ENCODE results near the gene TIAM2.
"Not testable (repeated sequence)": the region's sequence is repeated elsewhere in the genome, so short reads cannot be mapped to it uniquely, and the experiment has no call there.

TIAM2 gene

DNA sequence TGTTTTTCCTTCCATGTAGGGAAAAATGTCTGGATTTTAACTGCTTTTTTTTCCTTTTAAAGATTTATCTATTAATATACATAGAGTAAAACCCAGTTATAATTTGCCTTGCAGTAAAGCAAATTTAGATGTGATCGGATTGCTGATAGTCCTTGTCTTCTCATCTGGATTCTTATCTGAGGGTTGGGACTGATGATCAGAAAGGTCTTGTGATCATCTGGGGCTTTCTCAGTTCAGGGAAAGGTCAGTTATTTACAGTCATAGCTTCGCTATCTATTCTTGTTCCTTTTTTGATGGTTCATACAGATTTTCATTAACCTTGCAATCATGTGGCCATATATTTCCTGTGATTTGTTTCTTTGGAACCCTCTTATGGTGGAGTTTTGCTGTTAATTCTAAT, 204.9 kb downstream of the TIAM2 start:
- no peak for DNase-seq (ENCODE audit: low spot score)

DNA sequence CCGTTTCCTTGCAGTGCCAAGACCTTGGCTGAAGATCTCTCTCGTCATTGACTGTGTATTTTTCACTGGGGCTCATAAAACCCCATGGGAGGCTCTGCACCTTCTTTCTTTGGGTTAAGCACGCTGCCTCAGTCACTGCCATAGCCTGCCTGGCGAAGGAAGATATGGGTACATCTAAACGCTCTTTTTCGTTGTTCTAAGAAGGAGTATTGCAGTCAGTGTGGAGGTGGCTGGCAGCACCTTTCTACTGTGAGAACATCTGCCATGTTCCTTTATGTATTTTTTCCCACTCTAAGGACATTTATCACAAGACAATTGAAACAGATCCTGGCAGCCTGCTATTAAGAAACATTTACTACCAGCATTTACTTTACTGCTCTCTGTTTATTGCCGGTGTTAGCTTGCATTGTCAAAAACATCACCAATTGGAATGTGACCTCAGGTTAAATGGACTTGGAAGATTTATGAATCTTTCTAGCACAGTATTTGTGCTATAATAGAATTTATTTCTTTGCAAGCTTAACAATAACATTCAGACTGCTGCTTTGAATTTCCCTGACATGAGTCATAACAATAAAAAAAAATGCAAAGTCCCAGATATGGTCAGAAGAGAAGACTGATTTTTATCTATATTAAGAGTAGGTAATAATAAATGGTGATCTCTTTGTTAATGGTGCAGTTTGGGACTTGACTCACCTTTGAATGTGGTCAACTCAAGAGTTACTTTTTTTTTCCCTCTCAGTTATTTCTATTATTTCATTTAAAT, 206.5 kb downstream of the TIAM2 start:
- no peak for DNase-seq (ENCODE audit: low spot score)

DNA sequence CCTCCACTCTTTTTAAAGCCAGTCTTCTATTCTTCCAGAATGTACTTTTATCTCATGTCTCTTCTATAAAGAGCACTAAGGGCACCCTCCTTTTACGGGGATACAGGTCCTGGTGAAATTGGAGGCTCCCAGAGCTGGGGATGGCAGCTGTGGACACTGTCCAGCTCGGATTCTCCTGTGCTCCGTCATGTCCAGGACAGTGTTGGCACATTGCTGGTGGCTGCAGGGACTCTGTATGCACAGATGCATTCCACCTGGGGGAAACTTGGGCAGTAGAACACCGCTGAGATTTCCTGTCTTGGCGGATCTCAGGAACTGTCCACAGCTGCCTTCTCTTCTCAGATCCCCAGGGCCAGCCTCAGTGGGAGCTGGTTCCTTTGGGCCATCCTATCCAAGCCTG, 212.1 kb downstream of the TIAM2 start:
- DNase-seq (ENCODE audit: low spot score): no peak

DNA sequence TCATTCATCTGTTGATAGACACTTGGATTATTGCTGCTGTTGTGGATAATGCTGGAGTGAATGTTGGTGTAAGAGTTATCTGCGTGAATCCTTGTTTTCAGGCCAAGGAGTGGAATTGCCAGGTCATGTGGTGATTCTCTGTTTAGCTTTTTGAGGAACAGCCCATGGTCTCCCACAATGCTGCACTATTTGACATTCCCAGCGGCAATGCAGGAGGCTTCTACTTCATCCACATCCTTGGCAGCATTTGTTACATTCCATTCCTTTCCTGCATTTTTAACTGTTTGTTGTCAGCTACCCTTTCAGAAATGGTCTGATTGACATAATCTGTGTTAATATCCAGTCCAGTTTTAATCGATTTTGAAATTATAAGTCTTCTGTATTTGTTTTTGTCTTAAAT, 217.0 kb downstream of the TIAM2 start:
- no peak for DNase-seq (ENCODE audit: low spot score)

DNA sequence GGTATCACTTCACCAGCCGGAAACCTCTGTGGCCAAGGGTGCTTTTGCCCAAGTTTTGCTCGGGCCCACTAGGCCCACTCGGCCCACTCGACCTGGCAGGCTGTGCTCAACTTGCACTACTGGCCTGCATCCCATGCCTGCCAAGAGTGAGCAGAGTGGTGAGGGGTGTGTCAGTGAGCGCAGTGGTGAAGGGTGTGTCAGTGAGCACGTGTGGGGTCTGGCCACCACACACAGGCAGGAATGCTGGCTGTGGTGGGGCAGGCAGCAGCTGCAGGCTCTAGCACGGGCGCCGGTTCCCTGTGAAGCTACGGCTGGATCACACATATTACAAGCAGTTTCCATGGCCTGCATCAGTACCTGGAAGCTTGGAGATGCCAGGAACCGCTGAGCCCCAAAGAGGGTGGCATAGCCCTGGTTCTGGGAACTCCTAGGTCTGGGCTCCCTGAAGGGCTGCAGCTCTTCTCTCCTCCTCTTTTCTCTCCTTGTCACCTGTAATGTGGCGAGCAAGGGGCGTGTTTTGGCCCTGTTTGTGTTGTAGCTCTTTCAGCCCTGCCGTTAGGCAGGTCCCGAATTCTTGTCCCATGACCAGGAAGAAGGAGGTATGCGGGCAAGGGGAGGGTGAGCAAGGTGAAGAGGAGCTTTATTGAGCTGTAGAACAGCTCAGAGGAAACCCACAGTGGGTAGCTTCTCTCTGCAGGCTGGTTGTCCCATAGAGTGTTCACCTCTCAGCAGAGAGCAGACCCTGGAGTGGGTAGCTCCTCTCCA, 217.7 kb downstream of the TIAM2 start:
- DNase-seq (ENCODE audit: low spot score): no peak

DNA sequence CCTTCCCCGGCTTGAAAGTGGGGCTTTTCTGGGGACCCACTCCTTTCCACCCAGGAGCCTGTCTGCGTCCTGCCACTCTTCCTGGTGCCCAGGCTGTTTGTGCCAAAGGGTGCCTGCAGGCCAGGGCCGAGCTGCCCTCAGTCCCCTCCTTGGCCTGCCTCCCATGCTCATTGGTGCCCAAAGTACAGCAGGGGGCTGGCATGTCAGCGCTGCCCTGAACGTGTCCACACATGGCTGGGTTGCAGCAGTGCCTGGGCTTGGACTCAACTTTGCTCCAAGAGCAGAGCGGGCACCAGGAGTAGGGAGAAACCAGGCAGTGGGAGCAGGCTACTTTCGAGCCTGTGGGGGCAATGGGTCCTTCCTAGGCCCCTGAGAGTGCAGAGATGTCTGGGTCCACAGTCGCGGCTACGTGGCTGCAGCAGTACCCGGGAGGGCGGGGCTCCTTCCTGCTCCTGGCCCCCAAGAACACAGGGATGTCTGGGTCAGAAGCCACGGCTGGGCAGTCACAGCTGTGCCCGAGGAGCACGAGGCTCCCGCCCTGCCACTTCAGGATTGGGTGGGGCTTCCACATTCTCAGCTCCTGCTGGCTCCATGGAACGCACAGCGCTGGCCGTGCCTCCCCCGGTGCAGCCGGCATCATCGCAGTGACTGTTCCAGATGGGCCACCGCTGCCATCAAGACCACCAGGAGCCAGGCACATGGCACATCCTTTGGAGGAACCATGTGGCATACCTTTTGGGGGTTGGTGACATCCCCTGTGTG, 218.7 kb downstream of the TIAM2 start:
- DNase-seq (ENCODE audit: low spot score): no peak

DNA sequence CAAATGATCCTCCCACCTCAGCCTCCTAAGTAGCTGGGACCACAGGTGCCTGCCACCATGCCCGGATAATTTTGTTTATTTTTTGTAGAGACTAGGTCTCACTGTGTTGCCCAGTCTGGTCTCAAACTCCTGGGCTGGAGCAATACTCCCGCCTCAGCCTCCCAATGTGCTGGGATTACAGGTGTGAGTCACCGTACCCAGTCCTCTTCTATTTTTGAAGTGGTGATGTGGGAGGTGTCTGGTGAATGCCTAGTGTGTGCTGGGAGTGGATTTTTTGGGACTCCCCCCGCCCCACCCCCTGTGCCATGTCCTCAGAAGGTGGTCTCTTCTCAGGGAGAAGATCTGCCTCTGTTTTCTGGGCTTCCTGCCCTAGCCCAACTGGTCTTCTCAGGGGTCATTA, 220.8 kb downstream of the TIAM2 start:
- no peak for DNase-seq (ENCODE audit: low spot score)

DNA sequence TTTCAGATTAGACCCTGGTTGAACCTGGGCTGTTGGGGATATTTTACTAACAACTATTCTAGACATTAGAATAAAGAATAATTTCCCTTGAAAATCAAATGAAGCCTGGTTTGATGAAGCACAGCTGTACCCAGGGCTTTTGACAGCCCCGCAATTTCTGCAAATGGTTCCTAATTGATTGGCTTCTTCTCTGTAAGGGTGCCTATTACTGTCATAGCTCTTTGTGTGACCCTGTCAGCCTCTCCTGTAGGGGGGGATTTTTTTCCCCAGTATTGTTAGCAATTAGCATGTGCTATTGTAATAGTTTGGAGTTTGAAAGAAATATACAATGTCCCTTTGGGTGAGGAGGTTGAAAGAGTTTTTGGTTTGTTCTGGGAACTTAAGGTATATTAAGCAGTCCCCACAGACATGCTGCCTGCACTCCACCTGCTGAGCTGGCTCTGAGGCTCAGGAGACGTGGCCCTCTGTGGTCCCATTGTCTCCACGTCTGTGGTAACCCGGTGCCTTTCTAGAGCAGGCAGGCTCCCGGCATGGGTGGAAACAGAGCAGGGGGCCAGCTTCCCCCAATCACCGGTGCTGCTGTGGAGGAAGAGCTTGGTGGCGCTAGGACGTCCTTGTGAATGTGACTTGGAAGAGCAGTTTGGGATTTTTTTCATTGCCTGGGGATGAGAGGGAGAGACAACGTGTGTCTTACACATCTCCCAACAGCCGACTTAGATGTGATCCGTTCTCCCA, 221.4 kb downstream of the TIAM2 start:
- DNase-seq (ENCODE audit: low spot score): no peak

DNA sequence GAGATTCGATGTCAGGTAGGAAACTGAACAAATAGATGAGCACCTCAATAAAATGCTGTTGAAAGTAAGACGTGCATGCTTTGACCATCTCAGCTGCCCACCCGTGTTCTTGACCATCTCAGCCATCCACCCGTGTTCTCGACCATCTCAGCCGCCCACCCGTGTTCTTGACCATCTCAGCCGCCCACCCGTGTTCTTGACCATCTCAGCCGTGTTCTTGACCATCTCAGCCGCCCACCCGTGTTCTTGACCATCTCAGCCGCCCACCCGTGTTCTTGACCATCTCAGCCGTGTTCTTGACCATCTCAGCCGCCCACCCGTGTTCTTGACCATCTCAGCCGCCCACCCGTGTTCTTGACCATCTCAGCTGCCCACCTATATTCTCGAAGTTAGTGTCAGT, 223.6 kb downstream of the TIAM2 start:
- not testable (repeated sequence) for DNase-seq (ENCODE audit: low spot score)

DNA sequence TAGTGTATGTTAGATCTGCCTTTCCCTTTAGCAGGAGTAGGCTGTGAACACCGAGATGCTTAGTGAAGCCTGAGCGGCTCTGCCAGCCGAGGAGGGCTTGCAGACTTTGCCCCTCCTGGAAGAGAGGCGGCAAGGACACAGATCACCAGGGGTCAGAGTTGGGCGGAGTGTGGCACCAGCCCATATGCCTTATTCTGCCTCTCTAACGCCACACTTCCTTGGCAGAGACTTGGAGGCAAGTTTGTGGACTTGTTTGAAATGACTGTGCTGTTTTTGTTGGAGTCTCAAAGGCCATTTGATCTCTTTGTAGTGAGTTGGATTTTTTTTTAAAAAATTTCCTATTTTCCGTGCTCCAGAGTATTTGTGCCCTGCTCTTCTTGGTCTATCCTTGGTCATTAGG, 224.2 kb downstream of the TIAM2 start:
- no peak for DNase-seq (ENCODE audit: low spot score)

DNA sequence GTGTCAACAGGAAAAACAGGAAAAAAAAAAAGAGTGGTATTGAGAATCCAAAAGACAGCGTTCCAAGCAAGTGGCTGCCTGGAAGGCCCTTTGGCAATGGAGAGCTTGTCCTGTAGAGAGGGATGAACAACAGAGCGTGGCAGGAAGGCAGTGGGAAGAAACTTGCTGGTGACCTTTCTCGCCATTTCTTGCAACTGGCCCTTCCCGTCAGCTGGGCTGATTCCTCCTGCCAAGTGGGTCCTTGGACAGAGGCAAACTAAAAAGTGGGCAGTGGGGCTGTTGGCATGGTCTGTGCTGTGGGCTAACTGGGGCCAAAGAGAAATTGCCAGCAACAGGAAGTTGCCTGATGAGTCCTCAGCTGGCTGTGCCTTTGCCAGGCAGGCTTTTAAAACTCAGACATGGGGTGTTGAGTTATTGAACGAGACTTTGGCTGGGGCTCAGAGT, 224.8 kb downstream of the TIAM2 start:
- no peak for DNase-seq (ENCODE audit: low spot score)

DNA sequence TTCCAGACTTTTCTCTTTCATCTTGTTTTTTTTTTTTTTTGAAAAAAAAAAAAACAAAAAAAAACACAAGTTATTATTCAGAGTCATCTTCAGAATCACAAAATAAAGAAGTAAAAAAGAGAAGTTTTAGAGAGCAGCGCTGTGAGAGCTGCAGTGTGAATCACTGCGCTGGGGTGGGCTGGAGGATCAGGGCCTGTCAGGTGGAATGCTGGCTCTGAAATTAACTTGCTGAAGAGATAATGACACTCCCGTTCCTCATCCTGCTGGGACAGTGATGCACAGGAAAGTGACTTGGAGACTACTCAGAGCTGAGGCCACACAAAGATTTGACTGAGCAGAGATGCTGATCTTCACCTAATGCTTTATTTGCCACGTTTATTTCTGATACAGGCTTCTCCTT, 226.0 kb downstream of the TIAM2 start:
- no peak for DNase-seq (ENCODE audit: low spot score)

DNA sequence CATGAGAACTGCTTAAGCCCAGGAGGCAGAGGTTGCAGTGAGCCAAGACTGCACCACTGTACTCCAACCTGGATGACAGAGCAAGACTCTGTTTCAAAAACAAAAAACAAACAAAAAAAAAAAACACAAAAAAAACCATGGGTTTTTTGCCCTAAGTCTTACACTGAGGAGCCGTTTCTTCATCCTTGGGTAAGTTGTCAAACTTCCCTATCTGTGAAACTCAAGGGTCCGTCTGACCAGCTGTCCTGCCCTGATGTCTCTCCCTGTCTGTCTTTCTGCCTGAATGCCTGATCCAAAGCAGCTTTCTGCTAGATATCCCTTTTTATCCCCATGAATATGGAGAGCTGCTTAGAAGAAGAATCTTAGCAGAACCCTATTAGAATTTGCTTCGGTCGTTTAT, 227.4 kb downstream of the TIAM2 start:
- DNase-seq (ENCODE audit: low spot score): no peak

DNA sequence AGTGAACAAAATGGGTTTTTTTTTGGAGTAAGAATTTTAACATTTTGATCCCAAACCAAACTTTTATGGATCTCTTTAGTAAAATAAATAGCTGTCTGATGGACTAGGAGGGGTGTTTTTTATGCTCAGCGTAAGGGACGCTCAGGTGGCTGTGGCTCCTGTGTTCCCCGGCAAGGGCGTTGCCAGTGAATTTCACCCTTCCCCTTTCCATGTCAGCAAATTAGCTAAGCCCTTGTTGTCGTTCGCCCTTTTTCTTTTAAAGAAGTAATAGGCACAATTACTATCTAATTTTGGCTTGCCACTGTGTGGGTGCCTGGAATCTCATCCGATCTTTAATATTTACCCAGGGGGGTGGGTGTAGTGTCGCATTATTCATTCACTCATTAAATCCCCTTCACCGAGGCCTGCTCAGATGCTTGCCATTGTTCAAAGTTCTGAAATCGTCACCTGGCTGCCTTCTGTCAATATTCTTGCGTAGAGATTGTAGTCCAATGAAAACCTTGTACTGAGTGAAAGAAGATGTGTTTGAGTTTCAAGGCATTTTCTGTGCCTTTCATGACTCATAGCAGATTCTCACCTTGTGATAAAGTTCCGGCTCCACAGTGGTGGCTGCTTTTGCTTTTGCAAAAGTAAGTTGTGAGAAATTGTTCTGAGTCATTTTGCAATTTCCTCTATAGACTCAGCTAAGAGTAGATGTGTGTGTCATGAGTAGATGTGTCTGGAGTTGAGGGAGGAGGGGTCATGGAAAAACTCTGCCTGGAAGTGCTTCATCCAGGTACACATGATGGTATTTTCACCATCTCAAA, 228.7 kb downstream of the TIAM2 start:
- no peak for DNase-seq (ENCODE audit: low spot score)

DNA sequence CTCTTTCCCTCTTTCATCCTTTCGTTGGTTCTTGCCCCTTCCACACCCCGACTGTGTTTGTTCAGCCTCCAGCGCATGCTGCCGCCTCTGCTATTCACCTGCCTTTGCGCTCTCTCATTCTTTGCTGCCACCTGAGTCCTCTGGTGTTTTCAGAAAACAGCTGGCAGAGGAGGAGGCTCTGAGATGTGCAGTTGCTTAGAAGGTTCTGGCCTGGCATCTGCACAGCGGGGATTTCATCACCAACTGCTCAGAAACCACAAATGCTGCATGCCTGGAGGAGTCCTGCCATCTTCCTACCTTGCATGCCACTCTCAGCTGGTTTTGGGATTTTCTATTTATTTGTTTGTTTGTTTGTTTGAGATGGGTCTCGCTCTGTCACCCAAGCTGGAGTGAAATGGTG, 229.5 kb downstream of the TIAM2 start:
- DNase-seq (ENCODE audit: low spot score): no peak

DNA sequence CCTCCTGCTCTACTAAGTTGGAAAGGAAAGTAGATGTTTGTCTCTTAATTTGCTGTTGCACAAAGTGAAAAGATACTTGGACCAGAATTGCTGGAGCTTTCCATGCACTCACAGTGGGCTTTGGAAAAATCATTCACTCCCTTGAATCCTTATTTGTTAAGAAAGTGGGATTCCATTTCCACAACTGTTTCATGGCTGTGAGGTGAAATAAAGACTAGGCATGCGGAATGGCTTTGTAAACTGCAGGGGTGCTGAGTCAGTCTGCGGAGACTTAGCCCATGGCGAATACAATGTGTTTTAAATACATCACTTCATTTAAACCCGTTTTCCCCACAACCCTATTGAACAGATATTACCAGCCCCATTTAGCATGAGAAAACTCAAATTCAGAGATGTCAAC, 231.9 kb downstream of the TIAM2 start:
- no peak for DNase-seq (ENCODE audit: low spot score)

DNA sequence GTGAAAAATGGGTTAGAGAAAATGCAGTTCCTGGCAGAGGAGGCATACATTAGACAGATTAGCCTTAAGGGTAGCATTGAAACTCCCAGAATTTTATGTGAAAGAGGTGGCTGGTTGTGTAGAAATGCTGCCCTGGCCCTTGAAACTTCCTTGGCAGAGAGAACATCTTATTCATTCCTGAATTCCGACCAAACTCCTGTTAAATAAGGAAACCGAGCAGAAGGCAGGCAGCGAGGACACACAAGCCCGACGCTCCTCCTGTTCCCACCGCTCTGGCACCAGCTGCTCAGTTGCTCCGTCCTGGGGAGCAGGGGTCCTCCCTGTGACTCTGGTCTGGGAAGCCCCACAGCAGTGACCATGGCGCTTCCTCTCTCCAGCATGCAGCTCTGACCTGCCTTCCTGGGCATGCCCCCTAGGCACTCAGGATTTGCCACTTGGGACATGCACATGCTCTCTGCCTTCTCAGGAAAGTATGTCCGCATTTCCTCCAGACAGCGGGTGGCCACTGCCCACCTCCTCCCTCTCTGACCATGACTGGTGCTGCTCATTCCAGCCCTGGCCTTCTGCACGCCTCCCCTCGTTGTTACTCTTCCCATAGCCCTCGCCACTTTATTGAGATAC, 233.5 kb downstream of the TIAM2 start:
- DNase-seq (ENCODE audit: low spot score): no peak

DNA sequence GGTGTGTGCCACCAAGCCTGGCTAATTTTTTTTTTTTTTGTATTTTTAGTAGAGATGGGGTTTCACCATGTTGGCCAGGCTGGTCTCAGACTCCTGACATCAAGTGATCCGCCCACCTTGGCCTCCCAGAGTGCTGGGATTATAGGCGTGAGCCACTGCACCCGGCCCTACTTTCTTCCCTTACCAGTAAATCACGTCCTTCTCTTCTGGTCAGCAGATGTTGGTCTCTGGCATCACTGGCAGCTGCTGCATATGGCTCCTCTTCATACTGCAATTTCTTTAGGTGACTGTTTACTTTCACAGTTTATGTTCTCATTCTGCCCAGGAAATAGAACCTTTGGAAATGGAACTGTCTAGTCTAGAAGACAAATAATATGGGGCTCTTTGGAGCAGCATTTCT, 235.9 kb downstream of the TIAM2 start:
- not testable (repeated sequence) for DNase-seq (ENCODE audit: low spot score)

DNA sequence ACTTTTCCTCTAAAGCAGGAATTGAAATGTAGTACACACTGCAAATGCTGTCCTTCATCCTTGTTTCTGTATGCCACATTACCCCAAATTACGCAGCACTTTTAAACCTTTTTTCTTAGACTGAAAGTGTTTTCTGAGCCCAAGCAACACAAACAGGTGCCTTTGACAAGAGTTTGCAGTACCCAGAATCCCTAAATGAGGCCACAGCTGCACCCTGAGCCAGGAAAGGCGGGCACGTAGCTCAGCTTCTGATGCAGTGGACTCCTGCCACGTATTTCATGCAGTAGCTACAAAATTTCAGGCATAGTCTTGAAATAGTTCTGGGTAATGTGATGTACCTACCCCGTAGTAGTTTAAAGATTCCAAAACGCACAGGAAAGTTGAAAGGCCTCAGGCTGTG, 237.7 kb downstream of the TIAM2 start:
- DNase-seq (ENCODE audit: low spot score): no peak

DNA sequence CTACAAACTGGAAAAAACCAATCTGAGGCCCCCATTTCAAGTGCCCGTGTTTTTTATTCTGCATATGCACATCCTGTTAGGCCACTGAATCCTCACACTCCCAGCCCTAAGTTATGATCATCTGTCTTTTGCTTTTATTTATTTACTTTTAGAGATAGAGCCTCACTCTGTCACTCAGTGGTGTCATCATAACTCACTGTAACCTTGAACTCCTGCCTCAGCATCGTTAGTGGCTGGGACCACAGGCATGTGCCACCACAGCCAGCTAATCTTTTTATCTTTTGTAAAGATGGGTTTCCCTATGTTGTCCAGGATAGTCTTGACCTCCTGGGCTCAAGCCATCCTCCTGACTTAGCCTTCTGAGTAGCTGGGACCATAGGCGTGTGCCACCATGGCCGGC, 239.1 kb downstream of the TIAM2 start:
- DNase-seq (ENCODE audit: low spot score): no peak

DNA sequence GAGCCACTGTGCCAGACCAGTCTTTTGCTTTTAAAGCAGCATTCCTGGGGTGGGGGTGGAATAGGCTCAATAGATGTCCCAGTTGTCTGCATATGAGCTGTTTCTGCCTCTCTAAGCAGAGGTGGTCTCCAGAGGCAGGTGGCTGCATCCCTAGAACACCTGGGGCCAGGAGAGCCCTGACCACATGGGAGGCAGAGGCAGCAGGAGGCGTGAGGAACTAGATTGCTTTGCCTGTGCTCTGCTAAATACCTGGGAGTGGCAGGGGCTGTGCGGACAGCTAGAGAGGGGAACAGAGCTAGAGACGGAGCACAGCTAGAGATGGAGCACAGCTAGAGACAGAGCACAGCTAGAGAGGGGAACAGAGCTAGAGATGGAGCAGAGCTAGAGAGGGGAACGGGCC, 239.6 kb downstream of the TIAM2 start:
- DNase-seq (ENCODE audit: low spot score): no peak

All from cerebellar cortex (tissue), 1 donor.